SK-N-DZ (cell line): ENCODE measurements around the gene SUPT3H.

ENCODE experiments used
- DNase-seq: peaks from one replicate; pipeline ENCODE4 v3.0.0-alpha.2; 2015; ENCODE audit warnings: low spot score

The SUPT3H gene

GRCh38 chr6:45123023-45123422 lies 254.7 kb downstream of the SUPT3H start:
- DNase-seq = no peak

DNA sequence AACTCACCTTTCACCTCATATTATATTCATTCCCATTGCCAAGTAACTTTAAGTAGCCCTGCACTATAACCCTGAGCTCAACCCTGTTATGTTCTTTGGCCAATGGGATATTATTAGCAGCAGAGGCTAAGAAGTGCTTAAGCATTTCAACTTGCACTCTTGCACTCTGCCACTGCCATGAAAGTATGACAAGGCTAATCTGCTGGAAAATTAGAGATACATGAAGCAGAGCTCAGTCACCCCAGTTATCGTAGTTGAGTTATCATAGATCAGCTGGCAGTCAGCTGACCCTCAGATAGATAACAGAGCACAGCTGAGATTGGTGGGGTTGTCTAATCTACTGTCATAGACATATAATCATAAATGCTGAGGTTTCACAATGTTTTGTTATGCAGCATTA lies 259.0 kb downstream of the SUPT3H start:
- DNase-seq = peak; percentile 43

GRCh38 chr6:45116714-45117410 lies 260.9 kb downstream of the SUPT3H start:
- no peak for DNase-seq

DNA sequence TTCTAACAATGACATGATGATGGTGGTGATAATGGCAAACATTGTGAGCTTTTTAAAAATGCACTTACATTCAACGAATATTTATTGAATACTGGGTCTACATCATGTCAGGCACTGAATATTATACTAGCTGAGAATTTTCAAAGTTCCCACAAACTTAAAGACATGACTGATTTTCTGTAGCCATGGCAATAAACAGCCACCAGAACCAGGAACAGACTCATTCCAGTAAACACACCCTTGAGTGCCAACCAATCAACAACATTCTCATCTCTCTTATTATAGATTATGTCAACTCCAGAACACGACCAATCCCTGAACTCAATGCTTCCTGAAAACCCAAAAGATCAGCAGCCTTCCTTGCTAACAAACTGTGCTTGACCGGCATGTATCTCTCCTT lies 262.0 kb downstream of the SUPT3H start:
- no peak for DNase-seq

DNA sequence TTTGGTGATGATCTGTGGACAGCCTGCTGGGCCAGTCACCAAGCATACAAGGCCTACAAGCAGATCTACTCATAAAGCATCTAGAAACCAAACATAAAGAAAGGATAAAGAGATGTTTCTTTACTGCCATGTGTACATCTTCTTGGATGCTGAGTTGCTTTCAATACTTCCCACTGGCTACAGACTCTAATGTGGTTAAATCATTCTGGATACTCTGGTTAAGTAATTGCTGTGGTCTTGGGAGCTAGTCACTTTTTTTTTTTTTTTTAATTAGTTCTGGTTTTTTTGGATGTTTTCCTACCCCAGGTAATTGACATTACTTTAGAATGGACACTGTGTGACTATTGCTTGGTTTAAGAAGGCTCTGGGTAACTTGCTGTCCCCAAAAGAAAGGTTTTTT lies 265.0 kb downstream of the SUPT3H start:
- DNase-seq = peak; percentile 4

- no peak for DNase-seq
Measured at GRCh38 chr6:45109551-45109950, 268.2 kb downstream of the SUPT3H start.

DNA sequence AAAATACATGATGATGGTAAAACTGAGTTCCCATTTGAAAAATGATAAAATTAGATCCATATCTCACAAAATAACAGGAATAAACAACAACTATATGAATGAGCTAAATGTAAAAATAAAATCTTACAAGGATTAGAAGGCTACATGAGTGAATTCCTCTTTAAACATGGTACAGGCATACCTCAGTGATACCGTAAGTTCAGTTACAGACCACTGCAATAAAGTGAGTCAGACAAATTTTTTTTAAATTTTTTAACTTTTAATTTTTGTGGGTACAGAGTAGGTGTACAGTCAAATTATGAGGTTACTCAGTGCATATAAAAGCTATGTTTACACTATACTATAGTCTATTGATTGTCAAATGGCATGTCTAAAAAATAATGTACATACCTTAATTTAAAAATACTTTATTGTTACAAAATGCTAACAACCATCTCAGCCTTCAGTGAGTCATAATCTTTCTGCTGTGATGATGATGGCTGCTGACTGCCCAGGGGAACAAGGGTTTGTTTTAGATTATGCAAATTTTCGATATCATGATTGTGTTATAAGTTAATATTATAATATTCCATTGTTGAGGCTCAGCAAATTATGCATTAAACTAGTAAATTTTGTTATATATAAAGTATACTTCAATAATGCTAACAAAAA lies 272.4 kb downstream of the SUPT3H start:
- no peak for DNase-seq

- no peak for DNase-seq
Measured at GRCh38 chr6:45104429-45104828, 273.3 kb downstream of the SUPT3H start.

- DNase-seq = no peak
Measured at GRCh38 chr6:45098256-45098655, 279.5 kb downstream of the SUPT3H start.

DNA sequence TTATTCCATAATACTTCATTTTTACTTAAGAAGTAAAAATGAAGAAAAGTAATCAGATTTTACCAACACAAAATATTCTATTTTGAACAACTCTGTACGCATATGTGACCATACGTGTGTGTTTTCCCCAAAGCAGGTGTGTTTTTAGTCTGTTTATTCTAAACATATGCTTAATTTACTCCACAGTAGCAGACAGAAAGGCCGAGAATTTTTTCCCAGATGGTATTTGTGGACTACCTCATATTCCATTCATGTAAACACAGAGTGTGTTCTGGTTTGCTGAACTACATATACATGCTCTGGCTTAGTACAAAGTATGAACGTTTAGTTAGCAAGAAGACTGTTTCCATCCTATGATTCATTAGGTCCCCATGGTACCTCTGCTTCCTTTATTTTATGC lies 282.9 kb downstream of the SUPT3H start:
- no peak for DNase-seq

DNA sequence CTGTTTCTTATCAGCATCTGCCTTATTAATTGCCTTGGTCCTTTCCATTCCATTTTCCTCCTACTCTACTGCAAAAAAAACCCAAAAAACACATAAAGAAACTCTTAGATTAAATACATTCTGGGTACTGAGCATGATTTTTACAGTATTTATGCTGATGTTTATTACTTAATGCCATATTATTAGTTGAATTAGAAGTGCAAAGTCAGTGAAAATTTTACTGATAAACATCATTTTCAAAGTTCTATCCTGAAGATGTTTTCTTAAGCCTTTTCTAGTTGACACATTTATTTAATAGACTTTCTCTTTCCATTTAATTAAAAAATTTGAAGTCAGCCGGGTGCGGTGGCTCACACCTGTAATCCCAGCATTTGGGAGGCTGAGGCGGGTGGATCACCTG lies 285.6 kb downstream of the SUPT3H start:
- no peak for DNase-seq

- no peak for DNase-seq
Measured at GRCh38 chr6:45086360-45087084, 291.2 kb downstream of the SUPT3H start.

GRCh38 chr6:45084257-45084656 lies 293.5 kb downstream of the SUPT3H start:
- no peak for DNase-seq

- DNase-seq = no peak
Measured at GRCh38 chr6:45082091-45082490, 295.6 kb downstream of the SUPT3H start.

GRCh38 chr6:45081634-45082033 lies 296.1 kb downstream of the SUPT3H start:
- no peak for DNase-seq

DNA sequence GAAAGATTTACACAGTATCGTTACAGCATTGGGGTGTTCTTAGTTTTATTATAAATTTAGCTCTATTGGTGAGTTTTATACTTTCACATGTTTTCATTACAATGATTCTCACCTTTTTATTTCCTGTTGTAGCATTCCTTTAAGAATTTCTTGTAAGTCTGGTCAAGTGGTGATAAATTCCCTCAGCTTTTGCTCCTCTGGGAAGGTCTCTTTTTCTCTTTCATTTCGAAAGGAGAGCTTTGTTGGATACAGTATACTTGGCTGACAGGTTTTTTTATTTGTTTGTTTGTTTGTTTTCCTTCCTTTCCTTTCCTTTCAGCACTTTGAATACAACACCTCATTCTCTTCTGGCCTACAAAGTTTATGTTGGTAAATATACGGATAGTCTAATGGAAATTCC lies 299.3 kb downstream of the SUPT3H start:
- DNase-seq = no peak

GRCh38 chr6:45076217-45076930 lies 301.4 kb downstream of the SUPT3H start:
- DNase-seq = no peak

GRCh38 chr6:45075246-45075645 lies 302.5 kb downstream of the SUPT3H start:
- DNase-seq = no peak

DNA sequence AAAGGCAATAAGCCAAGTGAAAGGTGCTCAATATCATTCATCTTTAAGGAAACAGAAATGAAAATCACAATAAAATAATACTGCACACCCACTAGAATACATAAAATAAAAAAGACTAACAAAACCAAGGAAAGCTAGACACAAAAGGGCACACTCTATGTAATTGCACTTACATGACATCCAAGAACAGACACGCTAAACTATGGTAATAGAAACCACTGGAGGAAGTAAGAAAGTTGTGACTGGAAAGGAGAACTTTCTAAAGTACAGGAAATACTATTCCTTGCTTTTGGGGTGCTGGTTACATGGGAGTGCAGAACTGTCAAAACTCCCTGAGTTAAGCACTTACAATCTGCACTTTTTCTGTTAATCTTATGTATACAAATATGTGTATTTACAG lies 303.3 kb downstream of the SUPT3H start:
- no peak for DNase-seq

GRCh38 chr6:45073771-45074170 lies 304.0 kb downstream of the SUPT3H start:
- no peak for DNase-seq

GRCh38 chr6:45072673-45073072 lies 305.1 kb downstream of the SUPT3H start:
- DNase-seq = no peak

DNA sequence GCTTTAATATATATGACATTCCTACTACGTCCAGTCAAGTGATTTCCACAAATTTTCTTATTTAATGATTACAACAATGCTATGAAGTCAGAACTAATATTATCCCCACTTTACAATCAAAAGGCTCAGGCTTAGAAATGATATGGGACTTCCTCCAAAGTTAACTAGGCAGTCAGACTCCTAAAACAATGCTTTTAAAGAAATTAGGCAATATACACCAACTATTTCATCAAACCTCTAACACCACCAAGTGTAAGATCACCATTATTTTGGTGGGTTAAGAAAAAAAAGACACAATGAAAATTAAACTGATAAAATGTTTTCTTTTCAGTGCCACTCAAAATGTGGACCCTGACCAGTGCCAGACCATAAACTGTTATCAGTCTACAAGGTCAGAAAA lies 305.7 kb downstream of the SUPT3H start:
- DNase-seq = no peak
